Lower lobe of right lung (tissue), 2 donors: Measurements from ENCODE around the gene SLC44A5. TPM values are rescaled to one million over a fixed set of nuclear protein-coding genes. Genes with fewer than 3 reads are reported as not detected.
"Not testable (repeated sequence)": the region's sequence is repeated elsewhere in the genome, so short reads cannot be mapped to it uniquely, and the experiment has no call there.

Experiments
- ATAC-seq, 2 donors: fragments of 200-7000 bp; cut with Tn5 transposase; one replicate each; pipeline ENCODE4 v1.9.1; 2020 to 2022; ENCODE audit warnings: mild to moderate bottlenecking in 2 of 2, moderate library complexity in 2 of 2
- DNase-seq: peaks from one replicate; pipeline ENCODE4 v3.0.0-alpha.2; 2020
- H3K27ac ChIP-seq: fragments of 200-600 bp; one replicate; pipeline ENCODE4 v1.8.0; 2022
- H3K27me3 ChIP-seq: fragments of 200-600 bp; one replicate; pipeline ENCODE4 v1.8.0; 2022; ENCODE audit warnings: low read depth
- H3K36me3 ChIP-seq: fragments of 200-600 bp; one replicate; pipeline ENCODE4 v1.8.0; 2022; ENCODE audit warnings: mild to moderate bottlenecking
- H3K4me1 ChIP-seq: fragments of 200-600 bp; one replicate; pipeline ENCODE4 v1.8.0; 2022
- H3K4me3 ChIP-seq: fragments of 200-600 bp; one replicate; pipeline ENCODE4 v1.8.0; 2022; ENCODE audit warnings: mild to moderate bottlenecking
- H3K9me3 ChIP-seq: fragments of 200-600 bp; one replicate; pipeline ENCODE4 v1.8.0; 2022
- CTCF ChIP-seq: fragments of 200-600 bp; IDR thresholded peaks from one replicate; pipeline ENCODE4 v1.8.0; 2022; ENCODE audit warnings: antibody characterized with exemption, mild to moderate bottlenecking
- intact Hi-C: fragments of 100-400 bp; cut with DNase I; formaldehyde crosslinking; loops from one replicate; pipeline ENCODE4 v1.11.0; 2022
- total RNA-seq: library from RNA; stranded (reverse); fragmentation: NEBNext Ultra II Directional; extraction: Animal tissue kit (Norgen Biotek cat#: 25700); gene quantifications from one replicate; pipeline ENCODE4 v1.2.1, GENCODE V29; 2021
- donor health status: DM: no; HTN: yes; CAD: no; lungs with severe emphysema.

The SLC44A5 gene
- total RNA-seq, 1 donor from 2014 or later, result 0.47 TPM

GRCh38 chr1:75412616-75413015 is 198.3 kb downstream of the SLC44A5 start:
- no peak overlapping the region for H3K27ac ChIP-seq
- DNase-seq (no peak), ATAC-seq (no peak)
- H3K4me3 ChIP-seq, result no peak overlapping the region
- no peaks in the 10 kb centered on the region for H3K4me1 ChIP-seq
- H3K36me3 ChIP-seq, result no peaks in the 10 kb centered on the region
- intact Hi-C loops, result no loop called here
- H3K9me3 ChIP-seq, result no peaks in the 10 kb centered on the region
- no peak for TF ChIP-seq CTCF
- H3K27me3 ChIP-seq, result no peaks in the 10 kb centered on the region

GRCh38 chr1:75404681-75405080 is 206.2 kb downstream of the SLC44A5 start:
- H3K27ac ChIP-seq, H3K4me1 ChIP-seq, H3K4me3 ChIP-seq, ATAC-seq, intact Hi-C loops, H3K27me3 ChIP-seq, DNase-seq, H3K9me3 ChIP-seq, H3K36me3 ChIP-seq: not testable (repeated sequence)

- H3K4me3 ChIP-seq, intact Hi-C loops, H3K9me3 ChIP-seq, DNase-seq, H3K4me1 ChIP-seq, H3K36me3 ChIP-seq, ATAC-seq, H3K27me3 ChIP-seq, H3K27ac ChIP-seq: not testable (repeated sequence)
Observed at GRCh38 chr1:75403147-75403646, 207.7 kb downstream of the SLC44A5 start.

DNA sequence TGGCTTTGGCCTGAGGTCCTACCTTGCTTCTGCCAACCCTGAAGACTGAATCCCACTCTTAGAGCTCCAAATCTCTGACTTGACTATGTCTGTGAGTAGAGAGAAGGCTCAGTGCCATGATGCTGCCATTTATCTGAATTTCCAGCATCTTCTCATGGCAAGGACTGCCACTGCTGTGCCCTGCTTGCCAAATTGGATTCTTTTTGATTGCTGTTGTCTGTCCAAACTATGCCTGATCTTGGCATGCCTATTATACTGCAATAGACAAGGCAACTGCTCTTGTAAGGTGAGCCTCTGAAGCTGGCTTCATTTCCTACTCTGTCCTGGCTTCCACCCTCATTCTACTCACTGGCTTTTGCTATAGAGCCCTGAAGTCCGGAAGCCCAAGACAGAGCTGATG is 210.2 kb downstream of the SLC44A5 start:
- ATAC-seq (no peak), DNase-seq (no peak)
- Histone ChIP-seq H3K4me3 (no peak overlapping the region), H3K36me3 (no peaks in the 10 kb centered on the region), H3K27ac (no peak overlapping the region), H3K27me3 (no peaks in the 10 kb centered on the region), H3K9me3 (no peaks in the 10 kb centered on the region), H3K4me1 (no peaks in the 10 kb centered on the region)
- TF ChIP-seq CTCF, result no peak
- intact Hi-C loops, result no loop called here

DNA sequence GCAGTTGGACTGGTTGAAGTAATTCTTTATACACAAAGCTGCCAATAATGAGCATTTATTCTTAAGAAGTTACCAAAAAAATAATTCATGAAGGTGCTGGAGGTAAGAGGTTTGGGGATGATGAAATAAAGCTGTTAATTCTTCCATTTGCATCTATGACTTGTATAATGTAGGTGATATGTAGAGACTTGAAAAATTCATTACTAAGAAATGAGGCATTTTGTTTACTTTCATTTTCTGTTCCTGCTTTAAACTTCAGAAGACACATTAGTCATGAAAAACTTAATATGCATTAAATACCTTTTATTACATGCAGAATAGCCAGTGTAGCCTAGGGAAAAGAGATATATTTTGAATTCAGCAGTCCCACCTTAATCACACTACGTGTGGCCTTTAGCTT is 214.2 kb downstream of the SLC44A5 start:
- no peaks in the 10 kb centered on the region for H3K27me3 ChIP-seq
- no peak for TF ChIP-seq CTCF
- H3K27ac ChIP-seq, result no peak overlapping the region
- H3K9me3 ChIP-seq, result peaks cover 2% of the 10 kb centered on the region
- intact Hi-C loops, result no loop called here
- ATAC-seq (no peak), DNase-seq (no peak)
- H3K36me3 ChIP-seq, result no peaks in the 10 kb centered on the region
- H3K4me1 ChIP-seq, result no peaks in the 10 kb centered on the region
- no peak overlapping the region for H3K4me3 ChIP-seq

DNA sequence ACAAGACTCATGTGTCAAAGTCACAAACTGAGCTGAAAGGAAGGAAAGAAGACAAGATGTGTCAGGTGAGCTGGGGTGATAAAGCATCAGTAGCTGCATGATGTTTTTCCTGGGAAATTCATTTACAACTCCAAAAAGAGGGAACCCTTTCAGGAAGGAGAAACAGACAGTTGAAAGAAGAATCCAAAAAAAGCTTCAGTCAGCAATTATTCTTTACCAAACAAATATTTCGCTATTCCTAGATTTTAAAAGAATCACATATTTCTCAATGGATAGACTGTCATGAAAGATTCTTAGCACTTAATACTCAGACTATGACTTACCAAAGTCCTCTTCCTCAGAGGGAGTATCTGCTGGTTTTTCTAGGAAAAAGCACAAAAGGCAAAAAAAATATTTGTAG is 214.7 kb downstream of the SLC44A5 start:
- intact Hi-C loops, result no loop called here
- no peak for TF ChIP-seq CTCF
- DNase-seq (no peak), ATAC-seq (no peak)
- no peak overlapping the region for H3K4me3 ChIP-seq
- no peaks in the 10 kb centered on the region for H3K27me3 ChIP-seq
- H3K4me1 ChIP-seq, result no peaks in the 10 kb centered on the region
- no peaks in the 10 kb centered on the region for H3K36me3 ChIP-seq
- H3K9me3 ChIP-seq, result peaks cover 6% of the 10 kb centered on the region
- no peak overlapping the region for H3K27ac ChIP-seq
